ENCODE results near the gene RAD18. TPM values are rescaled to one million over a fixed set of nuclear protein-coding genes. Genes with fewer than 3 reads are reported as not detected.

RAD18 gene
- total and polyA plus RNA-seq, 9 donors, result 3.8 to 7.1 (median 5.6) TPM

- no CpG with 5 or more reads among the region's 2 CpGs for WGBS (ENCODE audit: insufficient coverage)
- Histone ChIP-seq H3K27me3 (ENCODE audit: control insufficient read depth, insufficient read depth, low read length) (no peaks in the 10 kb centered on the region), H3K27ac (ENCODE audit: low read length) (peak overlapping the region; percentile 83)
Observed at GRCh38 chr3:8996216-8996615, 32.9 kb upstream of the RAD18 start.

DNA sequence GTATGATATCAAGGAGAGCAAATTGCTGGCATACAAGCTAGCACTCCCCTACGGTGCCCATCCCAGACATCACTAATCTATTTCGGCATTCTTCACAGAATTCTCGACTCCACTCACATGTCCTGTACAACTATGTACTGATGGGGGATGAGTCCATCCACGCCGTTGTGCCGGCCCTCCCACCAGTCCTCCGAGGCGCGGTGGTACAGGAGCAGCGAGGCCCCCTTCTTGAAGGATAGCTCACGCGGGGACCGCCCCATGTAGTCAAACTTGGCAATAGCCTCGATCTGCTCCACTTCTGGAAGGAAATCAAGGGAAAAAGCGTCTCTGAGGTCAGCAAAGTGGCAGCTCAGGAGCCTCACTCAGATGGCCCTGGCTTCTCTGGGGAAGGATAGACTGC, 31.0 kb upstream of the RAD18 start:
- 87% methylated on average over 14 of the region's 15 CpGs for WGBS (ENCODE audit: insufficient coverage)
- H3K27ac ChIP-seq (ENCODE audit: low read length), result no peak overlapping the region
- no peak overlapping the region for H3K4me3 ChIP-seq (ENCODE audit: low read length)

More at GRCh38 chr3:8996216-8996615, 32.9 kb upstream of the RAD18 start:
- DNase-seq, result no peak
- no peaks in the 10 kb centered on the region for H3K9me3 ChIP-seq (replicated peaks; ENCODE audit: control insufficient read depth, low read depth, low read length)
- no peak overlapping the region for H3K4me3 ChIP-seq (ENCODE audit: low read length)
- peaks cover 24% of the 10 kb centered on the region for H3K36me3 ChIP-seq (ENCODE audit: control insufficient read depth, insufficient read depth, low read length)
- peaks cover 17% of the 10 kb centered on the region for H3K4me1 ChIP-seq (ENCODE audit: control insufficient read depth, insufficient read depth, low read length)

GRCh38 chr3:8993331-8993730, 30.1 kb upstream of the RAD18 start:
- Histone ChIP-seq H3K4me3 (ENCODE audit: low read length) (no peak overlapping the region), H3K27me3 (ENCODE audit: control insufficient read depth, insufficient read depth, low read length) (no peaks in the 10 kb centered on the region), H3K27ac (ENCODE audit: low read length) (no peak overlapping the region), H3K9me3 (replicated peaks; ENCODE audit: control insufficient read depth, low read depth, low read length) (no peaks in the 10 kb centered on the region), H3K4me1 (ENCODE audit: control insufficient read depth, insufficient read depth, low read length) (peaks cover 38% of the 10 kb centered on the region), H3K36me3 (ENCODE audit: control insufficient read depth, insufficient read depth, low read length) (peaks cover 36% of the 10 kb centered on the region)
- WGBS (ENCODE audit: insufficient coverage), result 83% methylated on average over 3 of the region's 5 CpGs
- DNase-seq, result no peak

More for the DNA sequence above, 31.0 kb upstream of the RAD18 start:
- peaks cover 37% of the 10 kb centered on the region for H3K36me3 ChIP-seq (ENCODE audit: control insufficient read depth, insufficient read depth, low read length)
- no peaks in the 10 kb centered on the region for H3K27me3 ChIP-seq (ENCODE audit: control insufficient read depth, insufficient read depth, low read length)
- H3K9me3 ChIP-seq (replicated peaks; ENCODE audit: control insufficient read depth, low read depth, low read length), result no peaks in the 10 kb centered on the region
- H3K4me1 ChIP-seq (ENCODE audit: control insufficient read depth, insufficient read depth, low read length), result peaks cover 29% of the 10 kb centered on the region
- DNase-seq, result no peak

GRCh38 chr3:8992854-8993253, 29.6 kb upstream of the RAD18 start:
- 91% methylated on average over 2 of the region's 11 CpGs for WGBS (ENCODE audit: insufficient coverage)

DNA sequence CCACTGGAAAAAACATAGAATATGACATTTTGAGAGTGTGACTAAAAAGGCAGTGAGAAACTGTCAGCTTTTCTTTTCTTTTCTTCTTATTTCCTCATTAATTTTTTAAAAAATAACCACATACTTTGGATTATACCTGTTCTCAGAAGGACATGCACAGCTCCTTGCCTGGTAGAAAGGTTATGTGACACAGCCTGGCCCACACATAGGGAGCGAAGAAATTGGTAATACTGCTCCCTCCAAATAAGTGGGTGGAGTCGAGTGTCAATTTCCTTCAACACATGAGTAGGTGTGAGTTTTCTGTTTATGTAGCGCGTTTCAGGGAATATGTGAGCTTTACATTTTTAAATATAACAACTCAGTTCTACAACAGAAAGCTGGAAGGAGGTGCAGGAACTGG, 28.9 kb upstream of the RAD18 start:
- WGBS (ENCODE audit: insufficient coverage), result no CpG with 5 or more reads among the region's 4 CpGs
- peaks cover 44% of the 10 kb centered on the region for H3K4me1 ChIP-seq (ENCODE audit: control insufficient read depth, insufficient read depth, low read length)
- DNase-seq, result no peak

More at GRCh38 chr3:8992854-8993253, 29.6 kb upstream of the RAD18 start:
- H3K27ac ChIP-seq (ENCODE audit: low read length), result no peak overlapping the region
- DNase-seq, result no peak
- H3K27me3 ChIP-seq (ENCODE audit: control insufficient read depth, insufficient read depth, low read length), result no peaks in the 10 kb centered on the region
- H3K36me3 ChIP-seq (ENCODE audit: control insufficient read depth, insufficient read depth, low read length), result peaks cover 36% of the 10 kb centered on the region
- H3K4me1 ChIP-seq (ENCODE audit: control insufficient read depth, insufficient read depth, low read length), result peaks cover 43% of the 10 kb centered on the region
- H3K4me3 ChIP-seq (ENCODE audit: low read length), result no peak overlapping the region
- H3K9me3 ChIP-seq (replicated peaks; ENCODE audit: control insufficient read depth, low read depth, low read length), result no peaks in the 10 kb centered on the region

DNA sequence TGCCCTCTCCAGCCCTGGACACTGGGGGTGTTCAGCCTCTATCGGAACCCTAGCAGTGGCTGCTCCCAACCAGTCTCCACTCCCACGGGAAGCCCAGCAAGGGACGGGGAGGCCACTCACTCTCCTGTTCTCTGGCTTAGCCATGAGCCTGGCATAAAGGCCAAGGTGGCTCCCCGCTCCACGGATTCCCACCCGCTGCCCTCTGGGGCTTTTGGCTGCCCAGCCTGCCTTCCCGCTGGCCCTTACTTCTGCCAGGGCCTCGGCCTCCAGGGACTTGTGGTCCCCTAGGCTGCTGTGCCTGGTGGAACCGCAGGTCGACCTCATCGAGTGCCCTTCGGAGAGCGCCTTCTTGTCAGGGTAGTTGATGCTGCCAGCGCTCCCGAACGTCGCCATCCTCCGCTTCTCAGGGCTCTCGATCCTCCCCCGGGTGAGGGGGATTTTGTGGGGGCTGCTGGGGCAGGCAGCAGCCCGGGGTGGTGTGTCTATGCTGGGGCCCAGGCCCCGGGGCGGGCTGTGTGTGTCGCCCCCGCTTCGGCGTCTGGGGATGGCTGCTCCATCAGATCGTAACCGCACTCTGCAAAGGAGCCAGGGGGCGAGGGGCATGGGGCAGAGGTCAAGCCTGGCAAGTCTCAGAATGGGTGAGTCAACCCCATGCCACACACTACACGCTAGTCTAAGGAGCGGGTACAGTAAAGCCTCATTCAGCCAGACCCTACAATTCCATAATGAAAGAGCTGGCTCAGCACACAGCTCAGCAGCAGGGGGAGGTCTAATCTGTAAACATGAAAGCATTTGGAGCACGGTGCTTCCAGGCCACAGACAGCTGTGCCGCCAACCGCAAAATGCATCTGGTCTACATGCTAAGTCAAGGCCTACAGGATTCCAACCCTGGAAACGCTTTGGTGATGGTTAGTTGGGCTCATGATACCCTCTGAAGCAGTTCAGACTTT, 27.3 kb upstream of the RAD18 start:
- Histone ChIP-seq H3K4me1 (ENCODE audit: control insufficient read depth, insufficient read depth, low read length) (peaks cover 33% of the 10 kb centered on the region), H3K9me3 (replicated peaks; ENCODE audit: control insufficient read depth, low read depth, low read length) (no peaks in the 10 kb centered on the region), H3K4me3 (ENCODE audit: low read length) (no peak overlapping the region), H3K27me3 (ENCODE audit: control insufficient read depth, insufficient read depth, low read length) (no peaks in the 10 kb centered on the region), H3K27ac (ENCODE audit: low read length) (no peak overlapping the region), H3K36me3 (ENCODE audit: control insufficient read depth, insufficient read depth, low read length) (peaks cover 36% of the 10 kb centered on the region)
- WGBS (ENCODE audit: insufficient coverage), result 88% methylated on average over 33 of the region's 36 CpGs
- DNase-seq, result peak; percentile 73

More for the DNA sequence above, 28.9 kb upstream of the RAD18 start:
- peaks cover 36% of the 10 kb centered on the region for H3K36me3 ChIP-seq (ENCODE audit: control insufficient read depth, insufficient read depth, low read length)
- H3K27me3 ChIP-seq (ENCODE audit: control insufficient read depth, insufficient read depth, low read length), result no peaks in the 10 kb centered on the region
- H3K9me3 ChIP-seq (replicated peaks; ENCODE audit: control insufficient read depth, low read depth, low read length), result no peaks in the 10 kb centered on the region
- H3K4me3 ChIP-seq (ENCODE audit: low read length), result no peak overlapping the region
- no peak overlapping the region for H3K27ac ChIP-seq (ENCODE audit: low read length)

- H3K36me3 ChIP-seq (ENCODE audit: control insufficient read depth, insufficient read depth, low read length), result peaks cover 39% of the 10 kb centered on the region
- no peaks in the 10 kb centered on the region for H3K9me3 ChIP-seq (replicated peaks; ENCODE audit: control insufficient read depth, low read depth, low read length)
- H3K4me3 ChIP-seq (ENCODE audit: low read length), result no peak overlapping the region
- 79% methylated on average over 4 of the region's 8 CpGs for WGBS (ENCODE audit: insufficient coverage)
- DNase-seq, result no peak
- no peaks in the 10 kb centered on the region for H3K27me3 ChIP-seq (ENCODE audit: control insufficient read depth, insufficient read depth, low read length)
- no peak overlapping the region for H3K27ac ChIP-seq (ENCODE audit: low read length)
- H3K4me1 ChIP-seq (ENCODE audit: control insufficient read depth, insufficient read depth, low read length), result peaks cover 33% of the 10 kb centered on the region
Observed at GRCh38 chr3:8988791-8989558, 25.7 kb upstream of the RAD18 start.

GRCh38 chr3:8988384-8988655, 25.0 kb upstream of the RAD18 start:
- no peaks in the 10 kb centered on the region for H3K9me3 ChIP-seq (replicated peaks; ENCODE audit: control insufficient read depth, low read depth, low read length)
- H3K36me3 ChIP-seq (ENCODE audit: control insufficient read depth, insufficient read depth, low read length), result peaks cover 32% of the 10 kb centered on the region
- no peak overlapping the region for H3K4me3 ChIP-seq (ENCODE audit: low read length)
- WGBS (ENCODE audit: insufficient coverage), result no CpG with 5 or more reads among the region's 2 CpGs
- H3K27ac ChIP-seq (ENCODE audit: low read length), result no peak overlapping the region
- no peaks in the 10 kb centered on the region for H3K27me3 ChIP-seq (ENCODE audit: control insufficient read depth, insufficient read depth, low read length)
- DNase-seq, result no peak
- peaks cover 33% of the 10 kb centered on the region for H3K4me1 ChIP-seq (ENCODE audit: control insufficient read depth, insufficient read depth, low read length)

DNA sequence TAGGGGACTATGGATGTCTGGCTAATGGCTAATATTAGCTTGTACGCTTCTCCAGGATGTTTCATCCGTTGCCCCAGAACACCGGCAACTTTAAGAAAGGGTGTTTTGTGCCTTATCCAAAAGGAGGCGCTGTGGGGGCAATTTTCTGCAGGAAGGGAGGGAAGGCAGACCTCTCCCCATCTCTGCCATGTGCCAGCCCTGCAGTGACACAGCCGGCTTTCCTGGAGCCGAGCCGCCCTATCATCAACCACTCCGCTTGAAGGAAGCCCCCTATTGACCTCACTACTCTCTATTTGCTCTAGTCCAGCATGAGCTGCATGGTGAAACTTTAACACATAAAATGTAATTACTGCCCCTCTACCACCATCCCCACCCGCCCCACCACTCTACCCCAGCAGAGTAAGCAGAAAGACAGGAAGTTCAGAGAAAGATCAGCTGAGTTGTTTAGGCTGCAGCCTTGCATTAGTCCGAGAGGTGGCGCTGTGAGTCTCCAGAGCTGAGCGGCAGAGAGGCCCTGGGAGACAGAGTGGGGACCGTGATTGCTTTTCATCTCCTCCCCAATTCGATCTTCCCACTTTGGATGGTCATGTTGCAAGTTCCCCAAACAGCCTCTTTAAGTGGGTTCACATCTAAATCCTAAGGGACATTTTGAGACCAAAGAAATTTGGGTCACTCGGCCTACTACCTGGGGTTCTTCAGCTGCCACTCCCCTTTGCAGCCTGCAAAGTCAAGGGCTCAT, 24.5 kb upstream of the RAD18 start:
- Histone ChIP-seq H3K9me3 (replicated peaks; ENCODE audit: control insufficient read depth, low read depth, low read length) (no peaks in the 10 kb centered on the region), H3K36me3 (ENCODE audit: control insufficient read depth, insufficient read depth, low read length) (peaks cover 27% of the 10 kb centered on the region), H3K4me1 (ENCODE audit: control insufficient read depth, insufficient read depth, low read length) (peaks cover 33% of the 10 kb centered on the region), H3K4me3 (ENCODE audit: low read length) (no peak overlapping the region), H3K27ac (ENCODE audit: low read length) (no peak overlapping the region), H3K27me3 (ENCODE audit: control insufficient read depth, insufficient read depth, low read length) (no peaks in the 10 kb centered on the region)
- WGBS (ENCODE audit: insufficient coverage), result 33% methylated on average over 11 of the region's 15 CpGs
- peak; percentile 81 for DNase-seq

DNA sequence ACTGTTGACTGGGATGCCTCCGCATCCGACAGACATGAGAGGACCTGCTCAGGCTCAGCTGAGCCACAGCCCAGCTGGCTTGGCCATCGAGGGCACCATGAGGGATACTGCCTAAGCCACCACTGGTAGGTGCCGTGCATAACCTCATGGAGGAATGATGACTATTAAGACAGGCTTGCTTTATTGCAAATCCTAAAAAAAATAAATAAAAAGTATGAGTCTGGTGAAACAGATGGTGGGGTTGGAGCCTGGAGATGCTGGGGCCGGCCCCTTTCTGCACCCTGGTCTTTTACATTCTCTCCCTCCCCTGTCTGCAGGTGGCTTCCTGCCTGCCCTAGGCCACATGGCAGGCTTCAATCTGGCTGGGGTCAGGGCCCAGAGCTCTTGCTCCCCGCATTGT, 24.0 kb upstream of the RAD18 start:
- no peaks in the 10 kb centered on the region for H3K9me3 ChIP-seq (replicated peaks; ENCODE audit: control insufficient read depth, low read depth, low read length)
- 100% methylated on average over 2 of the region's 6 CpGs for WGBS (ENCODE audit: insufficient coverage)
- H3K36me3 ChIP-seq (ENCODE audit: control insufficient read depth, insufficient read depth, low read length), result peaks cover 27% of the 10 kb centered on the region
- no peak overlapping the region for H3K4me3 ChIP-seq (ENCODE audit: low read length)
- DNase-seq, result no peak
- no peaks in the 10 kb centered on the region for H3K27me3 ChIP-seq (ENCODE audit: control insufficient read depth, insufficient read depth, low read length)
- peaks cover 33% of the 10 kb centered on the region for H3K4me1 ChIP-seq (ENCODE audit: control insufficient read depth, insufficient read depth, low read length)
- no peak overlapping the region for H3K27ac ChIP-seq (ENCODE audit: low read length)
